Activated CD4-positive, alpha-beta T cell treated with anti-CD3 and anti-CD28 coated beads, Interleukin-2, amount 10 ng/mL, durations not matched to agents 24 days and 14 days (primary cell): ENCODE measurements around the gene KLHL26. TPM values are rescaled to one million over a fixed set of nuclear protein-coding genes. Genes with fewer than 3 reads are reported as not detected.
"Not testable (repeated sequence)": the region's sequence is repeated elsewhere in the genome, so short reads cannot be mapped to it uniquely, and the experiment has no call there.

Source experiments
- DNase-seq: peaks from one replicate; pipeline ENCODE4 v3.0.0; 2022
- H3K27ac Mint-ChIP-seq: one replicate; pipeline ENCODE4 v1.8.0; 2022; ENCODE audit warnings: mild to moderate bottlenecking, mixed read lengths
- H3K27me3 Mint-ChIP-seq: one replicate; pipeline ENCODE4 v1.8.0; 2022; ENCODE audit warnings: mixed read lengths
- H3K36me3 Mint-ChIP-seq: one replicate; pipeline ENCODE4 v1.8.0; 2022; ENCODE audit warnings: low read depth, mild to moderate bottlenecking, mixed read lengths
- H3K4me1 Mint-ChIP-seq: one replicate; pipeline ENCODE4 v1.8.0; 2021; ENCODE audit warnings: mixed read lengths
- H3K4me3 Mint-ChIP-seq: one replicate; pipeline ENCODE4 v1.8.0; 2022; ENCODE audit warnings: mild to moderate bottlenecking, moderate library complexity, mixed read lengths
- H3K9me3 Mint-ChIP-seq: one replicate; pipeline ENCODE4 v1.8.0; 2021; ENCODE audit warnings: mixed read lengths
- intact Hi-C: fragments of 100-400 bp; cut with micrococcal nuclease; formaldehyde crosslinking; loops from one replicate; pipeline ENCODE4 v1.15.1; 2023
- total RNA-seq: library from RNA; stranded (reverse); gene quantifications from 2 replicates; pipeline ENCODE4 v1.2.3, GENCODE V29; 2022

The KLHL26 gene
- total RNA-seq, 1 donor from 2014 or later = 14.0 TPM

DNA sequence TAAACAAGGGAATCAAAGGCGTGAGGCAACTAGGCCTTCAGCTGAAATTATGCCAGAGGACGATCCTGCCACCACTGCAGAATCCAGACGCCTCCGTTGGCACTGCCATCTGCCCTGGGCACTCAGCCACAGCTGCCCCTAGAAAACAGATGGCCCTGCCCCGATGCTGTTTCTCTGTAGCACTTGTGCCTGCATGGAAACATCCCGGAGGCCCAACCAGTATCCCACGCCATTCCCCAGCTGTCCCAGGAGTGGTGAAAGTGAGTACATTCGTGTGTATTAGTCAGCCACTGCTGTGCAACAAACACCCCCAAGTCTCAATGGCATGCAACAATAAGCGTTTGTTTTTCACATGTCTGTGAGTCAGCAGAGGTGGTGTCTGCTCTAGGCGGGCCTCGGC is 37.8 kb downstream of the KLHL26 start:
- Mint-ChIP-seq H3K4me3 (no peak overlapping the region), H3K9me3 (no peaks in the 10 kb centered on the region), H3K27ac (no peak overlapping the region), H3K36me3 (peaks cover 4% of the 10 kb centered on the region), H3K27me3 (no peaks in the 10 kb centered on the region), H3K4me1 (no peaks in the 10 kb centered on the region)
- intact Hi-C loops = loop anchor here (10.0 kb wide), 1 partner anchor 220 kb away; no protein-coding TSS in a partner anchor
- DNase-seq = no peak

DNA sequence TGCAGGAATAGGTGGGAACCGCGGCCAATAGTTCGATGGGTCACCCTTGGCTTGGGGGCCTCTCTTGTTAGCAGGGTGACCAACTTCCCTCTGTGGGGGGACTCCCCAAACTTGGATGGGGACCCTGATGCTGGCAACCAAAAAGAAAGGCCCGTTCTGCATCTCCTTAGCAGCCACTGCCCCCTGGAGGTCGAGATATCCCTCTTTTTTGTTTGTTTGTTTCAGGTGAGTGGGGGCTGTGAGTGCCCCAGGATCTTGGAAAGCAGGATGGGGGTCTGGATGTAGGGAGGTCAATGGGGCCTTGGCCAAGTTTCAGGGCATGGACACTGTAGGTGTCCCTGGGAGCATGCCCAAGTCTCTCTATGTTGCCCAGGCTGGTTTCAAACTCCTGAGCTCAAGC is 39.0 kb downstream of the KLHL26 start:
- no peak overlapping the region for H3K4me3 Mint-ChIP-seq
- no peaks in the 10 kb centered on the region for H3K36me3 Mint-ChIP-seq
- H3K9me3 Mint-ChIP-seq = no peaks in the 10 kb centered on the region
- intact Hi-C loops = loop anchor here (10.0 kb wide), 1 partner anchor 221 kb away; no protein-coding TSS in a partner anchor
- DNase-seq = peak; percentile 74
- no peaks in the 10 kb centered on the region for H3K4me1 Mint-ChIP-seq
- no peak overlapping the region for H3K27ac Mint-ChIP-seq
- H3K27me3 Mint-ChIP-seq = no peaks in the 10 kb centered on the region

GRCh38 chr19:18676692-18677091 is 39.9 kb downstream of the KLHL26 start:
- no peaks in the 10 kb centered on the region for H3K27me3 Mint-ChIP-seq
- H3K4me1 Mint-ChIP-seq = peaks cover 2% of the 10 kb centered on the region
- H3K27ac Mint-ChIP-seq = no peak overlapping the region
- no peak for DNase-seq
- intact Hi-C loops = loop anchor here (10.0 kb wide), 1 partner anchor 222 kb away; no protein-coding TSS in a partner anchor
- H3K9me3 Mint-ChIP-seq = no peaks in the 10 kb centered on the region
- H3K4me3 Mint-ChIP-seq = no peak overlapping the region
- H3K36me3 Mint-ChIP-seq = no peaks in the 10 kb centered on the region

DNA sequence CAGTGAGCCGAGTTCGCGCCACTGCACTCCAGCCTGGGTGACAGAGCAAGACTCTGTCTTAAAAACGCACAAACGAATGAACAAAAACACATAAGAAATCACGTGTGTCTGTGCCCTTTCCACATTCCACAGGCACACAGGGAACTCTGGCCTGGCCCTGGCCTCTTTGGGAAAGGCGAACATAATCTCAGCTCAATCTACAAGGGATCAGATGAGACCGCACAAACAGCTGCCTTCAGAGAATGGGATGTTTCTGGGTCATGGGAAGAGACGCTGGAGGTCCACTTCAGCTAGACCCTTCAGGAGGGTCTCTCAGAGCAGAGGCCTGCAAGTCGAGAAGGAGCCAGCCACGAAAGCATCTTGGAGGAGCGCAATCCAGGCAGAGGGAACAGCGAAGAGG is 40.3 kb downstream of the KLHL26 start:
- Mint-ChIP-seq H3K36me3 (no peaks in the 10 kb centered on the region), H3K4me1 (peaks cover 2% of the 10 kb centered on the region), H3K9me3 (no peaks in the 10 kb centered on the region), H3K27ac (no peak overlapping the region), H3K4me3 (no peak overlapping the region), H3K27me3 (no peaks in the 10 kb centered on the region)
- intact Hi-C loops = loop anchor here (10.0 kb wide), 1 partner anchor 222 kb away; no protein-coding TSS in a partner anchor
- no peak for DNase-seq

DNA sequence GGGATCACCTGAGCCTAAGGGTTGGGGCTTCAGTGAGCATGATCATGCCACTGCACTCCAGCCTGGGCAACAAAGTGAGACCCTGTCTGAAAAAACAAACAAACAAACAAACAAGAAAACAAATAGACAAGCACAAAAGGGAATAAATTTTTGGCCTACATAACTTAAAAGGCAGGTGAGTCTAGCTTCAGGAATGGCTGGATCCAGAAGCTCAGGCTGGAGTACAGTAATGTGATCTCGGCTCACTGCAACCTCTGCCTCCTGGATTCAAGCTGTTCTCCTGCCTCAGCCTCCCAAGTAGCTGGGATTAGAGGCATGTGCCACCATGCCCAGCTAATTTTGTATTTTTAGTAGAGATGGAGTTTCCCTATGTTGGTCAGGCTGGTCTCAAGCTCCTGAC is 43.3 kb downstream of the KLHL26 start:
- intact Hi-C loops = loop anchor here (5.0 kb wide), 1 partner anchor 93 kb away; the partner anchor contains the start of gene REX1BD
- H3K4me1 Mint-ChIP-seq = peaks cover 11% of the 10 kb centered on the region
- H3K9me3 Mint-ChIP-seq, H3K27me3 Mint-ChIP-seq, H3K4me3 Mint-ChIP-seq, H3K27ac Mint-ChIP-seq, H3K36me3 Mint-ChIP-seq, DNase-seq: not testable (repeated sequence)

DNA sequence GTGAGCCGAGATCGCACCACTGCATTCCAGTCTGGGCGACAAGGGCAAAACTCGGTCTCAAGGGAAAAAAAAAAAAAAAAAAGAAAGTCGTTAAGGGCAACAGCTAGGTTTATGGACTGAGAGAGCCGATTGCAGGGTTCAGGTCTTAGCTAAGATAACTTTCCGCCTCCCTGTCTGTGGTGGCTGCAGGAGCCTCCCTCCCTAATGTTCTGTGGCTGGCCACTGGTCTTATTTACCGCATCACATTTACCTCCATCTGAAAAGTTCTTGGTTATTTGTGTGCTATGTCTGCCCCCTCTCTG is 45.9 kb downstream of the KLHL26 start:
- no peaks in the 10 kb centered on the region for H3K36me3 Mint-ChIP-seq
- intact Hi-C loops = loop anchor here (5.0 kb wide), 1 partner anchor 95 kb away; the partner anchor contains the start of gene REX1BD

DNA sequence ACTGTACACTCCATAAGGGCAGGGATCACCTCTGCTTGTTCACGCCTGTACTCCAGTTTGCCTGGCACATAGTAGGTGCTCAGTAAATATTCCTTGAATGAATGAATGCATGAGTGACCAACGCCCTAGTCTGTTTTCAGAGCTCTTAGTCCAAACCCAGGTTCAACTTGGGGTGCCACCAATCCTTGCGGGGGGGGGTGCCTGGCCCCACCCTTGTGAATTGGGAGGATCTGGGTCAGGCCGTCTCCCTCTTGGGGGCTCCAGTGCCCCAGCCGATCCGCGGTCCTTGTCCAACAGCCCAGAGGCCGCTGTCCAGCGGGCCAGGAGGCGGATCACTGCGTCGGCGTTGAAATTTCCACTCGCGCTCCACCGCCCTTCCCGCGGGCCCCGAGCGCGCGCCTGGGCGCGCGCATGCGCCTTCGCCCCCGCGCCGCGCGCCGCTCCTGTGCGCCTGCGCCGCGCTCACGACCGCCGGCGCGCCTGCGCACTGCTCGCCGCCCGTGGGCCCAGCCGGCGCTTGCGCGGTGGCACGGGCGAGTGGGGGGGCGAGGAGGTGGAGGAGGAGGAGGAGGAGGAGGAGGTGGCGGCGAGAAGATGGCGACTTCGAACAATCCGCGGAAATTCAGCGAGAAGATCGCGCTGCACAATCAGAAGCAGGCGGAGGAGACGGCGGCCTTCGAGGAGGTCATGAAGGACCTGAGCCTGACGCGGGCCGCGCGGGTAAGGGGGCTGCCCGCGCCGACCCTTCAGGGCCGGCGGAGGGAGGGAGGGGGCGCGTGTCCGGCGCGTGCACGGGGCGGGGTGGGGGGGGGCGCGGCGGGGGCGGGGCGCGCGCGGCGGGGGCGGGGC is 46.5 kb downstream of the KLHL26 start, which contains the start of gene CRTC1:
CRTC1 (plus strand) TSS at position 572 of the 849 bp plus-strand sequence; CDS start at position 595, 23 bp downstream.
- Mint-ChIP-seq H3K27ac (peak within 1 kb of the TSS; percentile 91), H3K4me3 (peak within 1 kb of the TSS; percentile 88), H3K27me3 (no peaks in the 10 kb centered on the region), H3K36me3 (no peaks in the 10 kb centered on the region), H3K4me1 (peaks cover 13% of the 10 kb centered on the region), H3K9me3 (no peaks in the 10 kb centered on the region)
- intact Hi-C loops = loop anchor here (5.0 kb wide), 1 partner anchor 96 kb away; the partner anchor contains the start of gene REX1BD
- DNase-seq = peak; percentile 98

More for the DNA sequence above, 45.9 kb downstream of the KLHL26 start:
- no peaks in the 10 kb centered on the region for H3K9me3 Mint-ChIP-seq
- peak overlapping the region; percentile 74 for H3K27ac Mint-ChIP-seq
- H3K4me3 Mint-ChIP-seq = peak overlapping the region; percentile 88
- peaks cover 13% of the 10 kb centered on the region for H3K4me1 Mint-ChIP-seq
- no peaks in the 10 kb centered on the region for H3K27me3 Mint-ChIP-seq
- no peak for DNase-seq

- DNase-seq = no peak
- peaks cover 13% of the 10 kb centered on the region for H3K4me1 Mint-ChIP-seq
- H3K27me3 Mint-ChIP-seq = no peaks in the 10 kb centered on the region
- intact Hi-C loops = loop anchor here (5.0 kb wide), 1 partner anchor 97 kb away; the partner anchor contains the start of gene REX1BD
- no peaks in the 10 kb centered on the region for H3K9me3 Mint-ChIP-seq
- peak overlapping the region; percentile 88 for H3K4me3 Mint-ChIP-seq
- H3K27ac Mint-ChIP-seq = peak overlapping the region; percentile 53
- H3K36me3 Mint-ChIP-seq = no peaks in the 10 kb centered on the region
Observed at GRCh38 chr19:18683958-18684641, 47.3 kb downstream of the KLHL26 start.

GRCh38 chr19:18684642-18684993 is 47.8 kb downstream of the KLHL26 start:
- Mint-ChIP-seq H3K4me3 (peak overlapping the region; percentile 30), H3K27ac (peak overlapping the region; percentile 51), H3K4me1 (peaks cover 13% of the 10 kb centered on the region), H3K9me3 (no peaks in the 10 kb centered on the region), H3K36me3 (no peaks in the 10 kb centered on the region), H3K27me3 (no peaks in the 10 kb centered on the region)
- no peak for DNase-seq
- intact Hi-C loops = loop anchor here (5.0 kb wide), 1 partner anchor 97 kb away; the partner anchor contains the start of gene REX1BD

GRCh38 chr19:18685597-18686190 is 48.9 kb downstream of the KLHL26 start:
- intact Hi-C loops = no loop called here
- DNase-seq = no peak
- H3K36me3 Mint-ChIP-seq = no peaks in the 10 kb centered on the region
- peaks cover 13% of the 10 kb centered on the region for H3K4me1 Mint-ChIP-seq
- no peaks in the 10 kb centered on the region for H3K9me3 Mint-ChIP-seq
- H3K27me3 Mint-ChIP-seq = no peaks in the 10 kb centered on the region
- no peak overlapping the region for H3K4me3 Mint-ChIP-seq
- no peak overlapping the region for H3K27ac Mint-ChIP-seq

GRCh38 chr19:18687740-18688465 is 51.1 kb downstream of the KLHL26 start:
- no peaks in the 10 kb centered on the region for H3K9me3 Mint-ChIP-seq
- no peak overlapping the region for H3K27ac Mint-ChIP-seq
- intact Hi-C loops = no loop called here
- H3K36me3 Mint-ChIP-seq = no peaks in the 10 kb centered on the region
- no peaks in the 10 kb centered on the region for H3K27me3 Mint-ChIP-seq
- no peak overlapping the region for H3K4me3 Mint-ChIP-seq
- peaks cover 7% of the 10 kb centered on the region for H3K4me1 Mint-ChIP-seq
- DNase-seq = no peak

DNA sequence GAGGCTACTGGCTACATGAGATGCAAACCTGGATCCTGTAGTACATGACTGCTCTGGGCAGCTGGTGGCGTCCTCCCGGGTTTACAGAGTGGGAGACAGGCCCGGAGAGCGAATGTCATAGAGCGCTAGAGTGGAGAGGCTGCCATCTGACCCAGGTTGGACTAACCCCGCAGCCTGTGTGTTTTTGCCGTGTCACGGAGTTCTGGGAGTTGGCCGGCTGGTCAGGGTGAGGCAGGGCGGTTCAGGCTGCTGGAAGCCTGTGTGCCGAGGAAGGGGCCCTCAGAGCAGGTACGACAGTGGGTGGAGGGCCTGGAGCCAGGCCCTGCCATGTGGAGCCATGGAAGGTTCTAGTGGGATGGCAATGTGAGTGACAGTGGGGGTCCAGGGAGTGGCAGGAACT is 59.2 kb downstream of the KLHL26 start:
- DNase-seq = no peak
- H3K4me1 Mint-ChIP-seq = peaks cover 18% of the 10 kb centered on the region
- H3K27ac Mint-ChIP-seq = no peak overlapping the region
- intact Hi-C loops = no loop called here
- no peaks in the 10 kb centered on the region for H3K9me3 Mint-ChIP-seq
- no peaks in the 10 kb centered on the region for H3K36me3 Mint-ChIP-seq
- no peaks in the 10 kb centered on the region for H3K27me3 Mint-ChIP-seq
- no peak overlapping the region for H3K4me3 Mint-ChIP-seq

- DNase-seq = no peak
- peaks cover 1% of the 10 kb centered on the region for H3K27me3 Mint-ChIP-seq
Observed at GRCh38 chr19:18697680-18698079, 60.9 kb downstream of the KLHL26 start.

More at GRCh38 chr19:18697680-18698079, 60.9 kb downstream of the KLHL26 start:
- no peak overlapping the region for H3K4me3 Mint-ChIP-seq
- peaks cover 21% of the 10 kb centered on the region for H3K4me1 Mint-ChIP-seq
- intact Hi-C loops = no loop called here
- H3K36me3 Mint-ChIP-seq = no peaks in the 10 kb centered on the region
- no peak overlapping the region for H3K27ac Mint-ChIP-seq
- no peaks in the 10 kb centered on the region for H3K9me3 Mint-ChIP-seq
